ENCODE results near the gene ASTN2. TPM values are rescaled to one million over a fixed set of nuclear protein-coding genes. Genes with fewer than 3 reads are reported as not detected.

ASTN2 gene
- total and polyA plus RNA-seq, 2 experiments from 2014 or later, result 7.0 to 24.6 TPM

DNA sequence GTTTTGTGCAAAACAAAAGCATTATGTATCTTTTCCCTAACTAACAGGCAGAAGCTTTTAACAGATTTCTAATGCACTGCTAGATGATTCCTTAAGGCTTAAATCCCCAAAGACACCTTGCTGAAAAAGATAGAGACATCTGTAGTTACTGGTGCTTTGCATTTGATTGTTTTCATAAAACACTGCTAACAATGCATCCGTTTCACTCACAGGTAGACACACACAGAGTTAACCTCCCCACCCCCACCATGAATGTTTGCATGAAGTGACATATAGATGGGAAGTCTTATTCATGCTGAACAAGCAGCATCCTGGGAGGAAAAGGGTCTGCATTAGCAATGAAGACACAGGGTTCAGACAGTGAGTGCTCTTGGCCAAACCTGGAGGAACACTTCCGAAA is 100.9 kb downstream of the ASTN2 start:
- peaks cover 3% of the 10 kb centered on the region for H3K27me3 Mint-ChIP-seq (ENCODE audit: insufficient read depth, low read depth, poor library complexity)
- no peak overlapping the region for H3K4me3 Mint-ChIP-seq
- H3K4me1 Mint-ChIP-seq, result peaks cover 5% of the 10 kb centered on the region; the same call in 2 of the 3 replicates
- no peak overlapping the region for H3K4me3 ChIP-seq
- ATAC-seq (no peak), DNase-seq (ENCODE audit: low spot score) (no peak)
- no peaks in the 10 kb centered on the region for H3K27me3 ChIP-seq (ENCODE audit: insufficient read depth)
- peaks cover 6% of the 10 kb centered on the region for H3K4me1 ChIP-seq (ENCODE audit: insufficient read depth)
- H3K36me3 ChIP-seq (ENCODE audit: insufficient read depth), result no peaks in the 10 kb centered on the region
- no peak overlapping the region for H2AFZ ChIP-seq
- TF ChIP-seq, protein P1, sequence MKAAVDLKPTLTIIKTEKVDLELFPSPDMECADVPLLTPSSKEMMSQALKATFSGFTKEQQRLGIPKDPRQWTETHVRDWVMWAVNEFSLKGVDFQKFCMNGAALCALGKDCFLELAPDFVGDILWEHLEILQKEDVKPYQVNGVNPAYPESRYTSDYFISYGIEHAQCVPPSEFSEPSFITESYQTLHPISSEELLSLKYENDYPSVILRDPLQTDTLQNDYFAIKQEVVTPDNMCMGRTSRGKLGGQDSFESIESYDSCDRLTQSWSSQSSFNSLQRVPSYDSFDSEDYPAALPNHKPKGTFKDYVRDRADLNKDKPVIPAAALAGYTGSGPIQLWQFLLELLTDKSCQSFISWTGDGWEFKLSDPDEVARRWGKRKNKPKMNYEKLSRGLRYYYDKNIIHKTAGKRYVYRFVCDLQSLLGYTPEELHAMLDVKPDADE (IDR thresholded peaks at IDR 0.05), result no peak
- TF ChIP-seq ZNF114 (CRISPR knock-in tag; IDR thresholded peaks at IDR 0.05), result no peak
- no peak for TF ChIP-seq REST (IDR thresholded peaks at IDR 0.05; ENCODE audit: unreplicated experiment)
- no peak for TF ChIP-seq NANOG (IDR thresholded peaks at IDR 0.05; ENCODE audit: borderline replicate concordance)
- TF ChIP-seq POLR2AphosphoS5 (IDR thresholded peaks at IDR 0.05; ENCODE audit: low read depth), result no peak
- TF ChIP-seq, protein P2, sequence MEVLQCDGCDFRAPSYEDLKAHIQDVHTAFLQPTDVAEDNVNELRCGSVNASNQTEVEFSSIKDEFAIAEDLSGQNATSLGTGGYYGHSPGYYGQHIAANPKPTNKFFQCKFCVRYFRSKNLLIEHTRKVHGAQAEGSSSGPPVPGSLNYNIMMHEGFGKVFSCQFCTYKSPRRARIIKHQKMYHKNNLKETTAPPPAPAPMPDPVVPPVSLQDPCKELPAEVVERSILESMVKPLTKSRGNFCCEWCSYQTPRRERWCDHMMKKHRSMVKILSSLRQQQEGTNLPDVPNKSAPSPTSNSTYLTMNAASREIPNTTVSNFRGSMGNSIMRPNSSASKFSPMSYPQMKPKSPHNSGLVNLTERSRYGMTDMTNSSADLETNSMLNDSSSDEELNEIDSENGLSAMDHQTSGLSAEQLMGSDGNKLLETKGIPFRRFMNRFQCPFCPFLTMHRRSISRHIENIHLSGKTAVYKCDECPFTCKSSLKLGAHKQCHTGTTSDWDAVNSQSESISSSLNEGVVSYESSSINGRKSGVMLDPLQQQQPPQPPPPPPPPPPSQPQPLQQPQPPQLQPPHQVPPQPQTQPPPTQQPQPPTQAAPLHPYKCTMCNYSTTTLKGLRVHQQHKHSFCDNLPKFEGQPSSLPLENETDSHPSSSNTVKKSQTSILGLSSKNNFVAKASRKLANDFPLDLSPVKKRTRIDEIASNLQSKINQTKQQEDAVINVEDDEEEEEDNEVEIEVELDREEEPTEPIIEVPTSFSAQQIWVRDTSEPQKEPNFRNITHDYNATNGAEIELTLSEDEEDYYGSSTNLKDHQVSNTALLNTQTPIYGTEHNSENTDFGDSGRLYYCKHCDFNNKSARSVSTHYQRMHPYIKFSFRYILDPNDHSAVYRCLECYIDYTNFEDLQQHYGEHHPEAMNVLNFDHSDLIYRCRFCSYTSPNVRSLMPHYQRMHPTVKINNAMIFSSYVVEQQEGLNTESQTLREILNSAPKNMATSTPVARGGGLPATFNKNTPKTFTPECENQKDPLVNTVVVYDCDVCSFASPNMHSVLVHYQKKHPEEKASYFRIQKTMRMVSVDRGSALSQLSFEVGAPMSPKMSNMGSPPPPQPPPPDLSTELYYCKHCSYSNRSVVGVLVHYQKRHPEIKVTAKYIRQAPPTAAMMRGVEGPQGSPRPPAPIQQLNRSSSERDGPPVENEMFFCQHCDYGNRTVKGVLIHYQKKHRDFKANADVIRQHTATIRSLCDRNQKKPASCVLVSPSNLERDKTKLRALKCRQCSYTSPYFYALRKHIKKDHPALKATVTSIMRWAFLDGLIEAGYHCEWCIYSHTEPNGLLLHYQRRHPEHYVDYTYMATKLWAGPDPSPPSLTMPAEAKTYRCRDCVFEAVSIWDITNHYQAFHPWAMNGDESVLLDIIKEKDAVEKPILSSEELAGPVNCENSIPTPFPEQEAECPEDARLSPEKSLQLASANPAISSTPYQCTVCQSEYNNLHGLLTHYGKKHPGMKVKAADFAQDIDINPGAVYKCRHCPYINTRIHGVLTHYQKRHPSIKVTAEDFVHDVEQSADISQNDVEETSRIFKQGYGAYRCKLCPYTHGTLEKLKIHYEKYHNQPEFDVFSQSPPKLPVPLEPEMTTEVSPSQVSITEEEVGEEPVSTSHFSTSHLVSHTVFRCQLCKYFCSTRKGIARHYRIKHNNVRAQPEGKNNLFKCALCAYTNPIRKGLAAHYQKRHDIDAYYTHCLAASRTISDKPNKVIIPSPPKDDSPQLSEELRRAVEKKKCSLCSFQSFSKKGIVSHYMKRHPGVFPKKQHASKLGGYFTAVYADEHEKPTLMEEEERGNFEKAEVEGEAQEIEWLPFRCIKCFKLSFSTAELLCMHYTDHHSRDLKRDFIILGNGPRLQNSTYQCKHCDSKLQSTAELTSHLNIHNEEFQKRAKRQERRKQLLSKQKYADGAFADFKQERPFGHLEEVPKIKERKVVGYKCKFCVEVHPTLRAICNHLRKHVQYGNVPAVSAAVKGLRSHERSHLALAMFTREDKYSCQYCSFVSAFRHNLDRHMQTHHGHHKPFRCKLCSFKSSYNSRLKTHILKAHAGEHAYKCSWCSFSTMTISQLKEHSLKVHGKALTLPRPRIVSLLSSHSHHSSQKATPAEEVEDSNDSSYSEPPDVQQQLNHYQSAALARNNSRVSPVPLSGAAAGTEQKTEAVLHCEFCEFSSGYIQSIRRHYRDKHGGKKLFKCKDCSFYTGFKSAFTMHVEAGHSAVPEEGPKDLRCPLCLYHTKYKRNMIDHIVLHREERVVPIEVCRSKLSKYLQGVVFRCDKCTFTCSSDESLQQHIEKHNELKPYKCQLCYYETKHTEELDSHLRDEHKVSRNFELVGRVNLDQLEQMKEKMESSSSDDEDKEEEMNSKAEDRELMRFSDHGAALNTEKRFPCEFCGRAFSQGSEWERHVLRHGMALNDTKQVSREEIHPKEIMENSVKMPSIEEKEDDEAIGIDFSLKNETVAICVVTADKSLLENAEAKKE (CRISPR knock-in tag; IDR thresholded peaks at IDR 0.05), result no peak
- no peak for TF ChIP-seq ZNF331 (CRISPR knock-in tag; IDR thresholded peaks at IDR 0.05; ENCODE audit: low read depth)
- no peak for TF ChIP-seq CREB1 (CRISPR knock-in tag; IDR thresholded peaks at IDR 0.05; ENCODE audit: low read depth)
- TF ChIP-seq STAT1 (IDR thresholded peaks at IDR 0.05; ENCODE audit: unreplicated experiment), result no peak
- TF ChIP-seq, protein P3, sequence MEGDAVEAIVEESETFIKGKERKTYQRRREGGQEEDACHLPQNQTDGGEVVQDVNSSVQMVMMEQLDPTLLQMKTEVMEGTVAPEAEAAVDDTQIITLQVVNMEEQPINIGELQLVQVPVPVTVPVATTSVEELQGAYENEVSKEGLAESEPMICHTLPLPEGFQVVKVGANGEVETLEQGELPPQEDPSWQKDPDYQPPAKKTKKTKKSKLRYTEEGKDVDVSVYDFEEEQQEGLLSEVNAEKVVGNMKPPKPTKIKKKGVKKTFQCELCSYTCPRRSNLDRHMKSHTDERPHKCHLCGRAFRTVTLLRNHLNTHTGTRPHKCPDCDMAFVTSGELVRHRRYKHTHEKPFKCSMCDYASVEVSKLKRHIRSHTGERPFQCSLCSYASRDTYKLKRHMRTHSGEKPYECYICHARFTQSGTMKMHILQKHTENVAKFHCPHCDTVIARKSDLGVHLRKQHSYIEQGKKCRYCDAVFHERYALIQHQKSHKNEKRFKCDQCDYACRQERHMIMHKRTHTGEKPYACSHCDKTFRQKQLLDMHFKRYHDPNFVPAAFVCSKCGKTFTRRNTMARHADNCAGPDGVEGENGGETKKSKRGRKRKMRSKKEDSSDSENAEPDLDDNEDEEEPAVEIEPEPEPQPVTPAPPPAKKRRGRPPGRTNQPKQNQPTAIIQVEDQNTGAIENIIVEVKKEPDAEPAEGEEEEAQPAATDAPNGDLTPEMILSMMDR (conservative IDR thresholded peaks at IDR 0.05; ENCODE audit: low read depth in 2 of 2), result no peak
- TF ChIP-seq EZH2 (IDR thresholded peaks at IDR 0.05; ENCODE audit: low read depth, unreplicated experiment), result no peak
- no peaks in the 10 kb centered on the region for H3F3A ChIP-seq (replicated peaks; ENCODE audit: low read depth)
- no peaks in the 10 kb centered on the region for H3K9me3 Mint-ChIP-seq
- no peaks in the 10 kb centered on the region for H4K20me1 ChIP-seq (replicated peaks; ENCODE audit: insufficient read depth)
- H3K36me3 Mint-ChIP-seq (ENCODE audit: low read depth), result no peaks in the 10 kb centered on the region
- H3K79me2 ChIP-seq (replicated peaks; ENCODE audit: insufficient read depth), result no peaks in the 10 kb centered on the region
- no peak overlapping the region for H3K27ac ChIP-seq (ENCODE audit: low read depth)
- H3K27ac Mint-ChIP-seq, result no peak overlapping the region
- H3K4me2 ChIP-seq, result no peak overlapping the region
- H3K9me2 ChIP-seq (ENCODE audit: insufficient read depth), result no peaks in the 10 kb centered on the region

Data from GM23338 (cell line).